Kidney glomerular epithelial cell (primary cell): Measurements from ENCODE around the gene ZC3H10.

Source experiments
- DNase-seq: peaks from one replicate; lab custom pipeline; 2025; lab: John Stamatoyannopoulos, UW

Gene ZC3H10

DNA sequence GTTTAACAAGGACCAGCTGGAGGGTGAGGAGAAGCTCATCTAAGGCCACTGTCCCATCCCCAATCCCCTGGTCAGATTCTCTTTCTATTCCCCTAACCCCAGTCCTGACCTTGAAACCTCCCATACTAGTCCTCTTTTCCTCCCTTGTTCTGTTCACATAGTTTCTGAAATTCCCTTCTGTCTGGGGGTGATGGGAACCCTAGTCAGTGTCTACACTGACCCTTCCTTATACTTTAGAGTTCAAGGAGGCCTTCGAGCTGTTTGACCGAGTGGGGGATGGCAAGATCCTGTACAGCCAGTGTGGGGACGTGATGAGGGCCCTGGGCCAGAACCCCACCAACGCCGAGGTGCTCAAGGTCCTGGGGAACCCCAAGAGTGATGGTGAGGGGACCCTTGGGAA is 36.8 kb downstream of the ZC3H10 start:
- DNase-seq: no peak

DNA sequence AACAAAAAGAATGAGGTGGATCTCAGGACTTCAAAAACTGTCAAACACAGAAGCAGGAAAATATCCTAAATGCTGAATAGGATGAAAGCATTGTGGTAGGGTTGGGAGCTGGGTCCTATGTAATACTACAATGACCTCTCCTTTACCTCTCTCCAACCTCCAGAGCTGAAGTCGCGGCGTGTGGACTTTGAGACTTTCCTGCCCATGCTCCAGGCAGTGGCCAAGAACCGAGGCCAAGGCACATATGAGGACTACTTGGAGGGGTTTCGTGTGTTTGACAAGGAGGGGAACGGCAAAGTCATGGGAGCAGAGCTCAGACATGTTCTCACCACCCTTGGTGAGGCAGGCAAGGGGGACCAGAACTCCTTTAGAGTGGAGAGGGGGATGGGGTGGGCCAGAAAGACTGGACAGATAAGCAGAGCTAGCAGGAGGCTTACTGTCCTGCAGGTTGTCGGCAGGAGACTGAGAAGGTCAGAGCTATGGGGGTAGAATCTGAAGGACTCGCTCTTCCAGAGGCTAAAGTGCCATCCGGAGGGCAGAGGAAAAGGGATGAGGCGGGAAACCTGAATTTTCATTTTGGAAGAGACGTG is 37.3 kb downstream of the ZC3H10 start:
- DNase-seq: no peak

DNA sequence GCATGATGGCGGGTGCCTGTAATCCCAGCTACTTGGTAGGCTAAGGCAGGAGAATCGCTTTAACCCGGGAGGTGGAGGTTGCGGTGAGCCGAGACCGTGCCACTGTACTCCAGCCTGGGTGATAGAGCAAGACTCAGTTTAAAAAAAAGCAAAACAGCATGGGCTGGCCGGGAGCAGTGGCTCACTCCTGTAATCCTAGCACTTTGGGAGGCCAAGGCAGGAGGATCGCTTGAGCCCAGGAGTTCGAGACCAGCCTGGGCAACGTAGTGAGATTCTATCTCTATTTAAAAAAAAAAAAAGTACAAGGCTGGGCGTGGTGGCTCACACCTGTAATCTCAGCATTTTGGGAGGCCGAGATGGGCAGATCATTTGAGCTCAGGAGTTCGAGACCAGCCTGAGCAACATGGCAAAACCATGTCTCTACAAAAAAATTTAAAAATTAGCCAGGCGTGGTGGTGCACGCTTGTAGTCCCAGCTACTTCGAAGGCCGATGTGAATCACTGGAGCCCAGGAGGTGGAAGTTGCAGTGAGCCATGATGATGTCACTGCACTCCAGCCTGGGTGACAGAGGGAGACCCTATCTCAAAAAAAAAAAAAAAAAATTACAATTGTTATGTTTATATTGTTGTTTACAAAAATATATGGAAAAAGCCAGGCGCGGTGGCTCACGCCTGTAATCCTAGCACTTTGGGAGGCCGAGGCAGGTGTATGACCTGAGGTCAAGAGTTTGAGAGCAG is 38.6 kb downstream of the ZC3H10 start:
- DNase-seq: peak; percentile 13

DNA sequence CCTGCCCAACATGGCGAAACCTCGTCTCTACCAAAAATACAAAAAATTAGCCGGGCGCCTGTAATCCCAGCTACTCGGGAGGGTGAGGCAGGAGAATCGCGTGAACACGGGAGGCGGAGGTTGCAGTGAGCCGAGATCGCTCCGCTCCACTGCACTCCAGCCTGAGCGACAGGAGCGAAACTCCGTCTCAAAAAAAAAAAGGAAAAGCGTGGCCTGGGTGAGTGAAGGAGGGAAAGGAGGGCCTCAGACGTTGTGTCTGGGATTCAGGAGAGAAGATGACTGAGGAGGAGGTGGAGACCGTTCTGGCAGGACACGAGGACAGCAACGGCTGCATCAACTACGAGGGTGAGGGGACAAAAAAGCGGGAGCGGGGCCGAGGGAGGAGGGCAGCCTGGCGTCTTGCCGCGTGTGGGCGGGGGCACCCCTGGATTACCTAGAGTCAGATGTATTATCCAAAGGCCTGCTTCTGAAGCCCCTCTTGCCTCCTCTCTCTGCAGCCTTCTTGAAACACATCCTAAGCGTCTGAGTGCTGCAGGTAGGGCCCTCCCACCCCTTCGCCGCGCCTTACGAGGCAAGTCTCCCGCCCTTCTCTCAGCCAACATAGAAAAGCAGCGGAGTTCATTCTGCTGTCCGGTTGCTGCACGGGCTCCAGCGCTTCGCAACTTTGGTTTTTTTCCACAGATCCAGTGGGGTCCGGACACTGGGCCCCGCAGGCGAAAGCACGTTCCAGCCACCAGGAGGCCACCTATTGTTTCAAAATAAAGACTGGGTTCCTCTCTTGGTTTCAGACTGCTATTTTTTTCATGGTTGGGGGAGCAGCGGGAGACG is 39.3 kb downstream of the ZC3H10 start:
- DNase-seq: peak; percentile 93

DNA sequence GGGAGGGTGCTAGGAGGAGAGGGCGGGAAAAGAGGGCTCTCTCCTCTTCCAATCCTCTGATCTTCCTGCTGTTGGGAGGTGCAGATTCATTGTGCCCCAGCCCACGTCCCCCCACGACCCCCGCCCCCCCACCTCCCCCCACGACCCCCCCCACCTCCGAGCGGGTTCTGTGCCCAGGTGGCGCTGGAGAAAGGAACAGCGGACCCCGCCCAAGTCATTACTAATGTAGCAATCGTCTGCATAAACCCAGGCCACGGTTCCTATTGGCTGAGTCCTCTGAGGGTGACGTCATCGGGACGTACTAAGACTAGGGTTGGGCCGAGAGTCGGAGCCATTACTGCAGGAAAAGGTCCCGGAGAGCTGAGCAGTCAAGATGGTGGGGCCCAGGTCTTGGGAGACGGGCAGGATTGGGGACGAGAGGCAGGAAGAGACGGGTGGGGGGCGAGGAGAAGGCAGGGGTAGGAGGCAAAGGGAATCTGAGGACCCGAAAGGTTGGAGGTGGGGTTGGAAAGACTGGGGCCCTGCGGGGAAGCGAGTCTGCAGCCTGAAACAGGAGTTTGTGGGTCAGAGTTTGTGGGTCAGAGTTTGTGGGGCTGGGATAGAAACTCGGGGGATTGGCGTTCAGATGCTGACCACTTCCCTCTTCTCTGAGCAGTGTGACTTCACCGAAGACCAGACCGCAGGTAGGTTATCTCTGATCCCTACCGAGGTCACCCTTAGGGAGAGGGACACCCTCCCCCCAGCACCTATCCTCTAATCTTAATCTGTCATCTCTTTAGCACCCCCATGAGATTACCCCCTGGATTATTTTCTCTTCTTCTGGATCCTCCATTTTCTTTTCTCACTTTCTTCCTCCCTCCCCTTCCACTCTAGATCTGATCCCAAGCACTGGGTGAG is 40.2 kb downstream of the ZC3H10 start, which contains the start of gene MYL6:
Gene MYL6, plus strand, starts transcription at position 331 of the 897 bp plus-strand sequence. Its CDS starts 43 bp downstream, at position 374.
- peak; percentile 93 for DNase-seq

DNA sequence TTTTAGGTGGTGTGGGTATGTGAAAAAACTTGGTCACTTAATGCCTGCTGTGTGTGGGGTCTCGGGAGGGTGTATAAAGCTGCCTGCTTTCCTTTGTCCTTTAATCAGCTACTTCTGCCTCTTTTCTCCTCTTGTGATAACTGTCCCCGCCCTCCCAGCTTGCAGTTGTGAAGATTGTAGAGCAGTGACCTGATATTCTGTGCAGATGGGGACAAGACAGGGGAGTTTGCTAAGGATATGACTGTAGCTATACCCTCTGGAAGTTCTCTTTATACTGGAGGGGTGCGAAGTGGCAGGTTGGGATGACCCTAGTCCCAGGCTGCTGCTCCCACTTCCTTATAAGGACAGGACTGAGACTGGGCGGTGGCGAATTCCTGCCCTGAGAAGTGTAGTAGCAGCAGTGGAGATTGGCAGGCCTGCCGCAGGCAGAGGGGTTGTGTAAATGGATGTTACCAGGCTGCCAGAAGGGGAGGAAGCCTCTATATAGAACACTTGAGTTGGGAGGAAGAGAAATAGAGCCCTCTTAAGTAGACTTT is 40.9 kb downstream of the ZC3H10 start:
- peak; percentile 34 for DNase-seq

DNA sequence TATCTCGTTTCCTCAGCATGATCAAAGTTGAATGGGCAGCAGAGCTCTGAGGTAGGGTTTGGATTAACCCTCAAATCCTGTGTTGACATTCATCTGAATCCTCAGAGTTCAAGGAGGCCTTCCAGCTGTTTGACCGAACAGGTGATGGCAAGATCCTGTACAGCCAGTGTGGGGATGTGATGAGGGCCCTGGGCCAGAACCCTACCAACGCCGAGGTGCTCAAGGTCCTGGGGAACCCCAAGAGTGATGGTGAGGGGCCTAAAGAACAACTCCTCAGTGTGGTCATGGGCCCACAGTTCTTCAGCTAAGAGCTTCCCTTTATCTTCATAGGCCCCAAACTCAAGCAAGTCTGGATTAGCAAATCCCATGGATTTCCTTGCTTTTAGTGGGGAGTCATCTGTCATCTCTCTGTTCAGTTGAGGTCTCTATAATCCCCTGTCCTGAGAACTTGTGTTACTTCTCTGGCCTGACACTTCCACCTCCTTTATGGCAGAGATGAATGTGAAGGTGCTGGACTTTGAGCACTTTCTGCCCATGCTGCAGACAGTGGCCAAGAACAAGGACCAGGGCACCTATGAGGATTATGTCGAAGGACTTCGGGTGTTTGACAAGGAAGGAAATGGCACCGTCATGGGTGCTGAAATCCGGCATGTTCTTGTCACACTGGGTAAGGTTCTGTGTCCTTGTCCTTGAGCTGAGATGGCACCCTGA is 41.6 kb downstream of the ZC3H10 start:
- no peak for DNase-seq

DNA sequence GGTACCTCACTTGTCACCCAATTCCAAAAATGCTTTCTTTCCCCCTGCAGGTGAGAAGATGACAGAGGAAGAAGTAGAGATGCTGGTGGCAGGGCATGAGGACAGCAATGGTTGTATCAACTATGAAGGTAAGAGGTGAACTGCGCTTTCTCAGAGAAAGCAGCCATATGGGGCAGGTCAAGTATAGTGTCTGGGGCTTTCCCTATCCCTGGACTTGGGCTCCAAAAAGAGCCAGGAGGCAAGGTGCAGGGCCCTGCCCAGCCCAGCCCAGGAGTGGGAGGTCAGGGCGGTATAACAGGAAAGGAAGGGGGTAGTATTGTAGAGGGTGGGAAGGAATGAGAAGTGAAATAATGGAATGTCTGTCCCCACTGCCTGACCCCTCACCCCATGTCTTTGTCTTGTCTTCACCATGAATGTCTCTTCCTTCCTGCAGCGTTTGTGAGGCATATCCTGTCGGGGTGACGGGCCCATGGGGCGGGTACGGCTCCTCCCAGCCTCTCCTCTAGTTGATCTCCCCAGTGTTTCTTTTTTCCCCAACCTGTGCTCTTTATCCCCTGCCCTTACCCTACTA is 42.2 kb downstream of the ZC3H10 start:
- DNase-seq: peak; percentile 14

DNA sequence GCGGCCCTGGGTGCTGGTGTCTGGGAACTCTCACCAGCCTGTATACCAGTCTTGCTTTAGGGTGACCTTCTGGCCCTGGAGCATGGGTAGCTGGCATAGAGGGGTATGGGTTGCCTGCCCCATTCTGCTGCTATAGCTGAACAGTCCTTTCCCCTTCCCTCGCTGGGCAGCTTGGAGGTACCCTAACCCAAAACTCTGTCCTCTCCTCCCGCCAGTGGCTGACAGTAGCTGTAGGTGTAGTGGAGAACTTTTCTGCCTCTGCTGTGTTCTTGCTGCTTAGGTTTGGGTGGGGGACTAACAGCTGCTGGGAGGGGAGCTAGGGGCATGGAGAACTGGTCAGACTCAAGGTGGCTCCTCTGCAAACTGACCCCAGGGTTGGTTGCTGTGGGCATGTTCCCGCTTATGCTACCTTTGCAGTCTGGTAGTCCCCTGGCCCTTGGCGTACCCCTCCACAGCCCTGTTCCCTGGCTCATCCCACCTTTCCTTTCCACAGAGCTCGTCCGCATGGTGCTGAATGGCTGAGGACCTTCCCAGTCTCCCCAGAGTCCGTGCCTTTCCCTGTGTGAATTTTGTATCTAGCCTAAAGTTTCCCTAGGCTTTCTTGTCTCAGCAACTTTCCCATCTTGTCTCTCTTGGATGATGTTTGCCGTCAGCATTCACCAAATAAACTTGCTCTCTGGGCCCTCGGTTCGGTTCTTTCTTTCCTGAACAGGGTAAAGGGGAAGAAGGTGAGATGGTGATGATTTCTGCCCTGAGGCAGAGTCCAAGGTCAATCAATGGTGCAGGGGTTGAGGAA is 43.0 kb downstream of the ZC3H10 start:
- DNase-seq: no peak

DNA sequence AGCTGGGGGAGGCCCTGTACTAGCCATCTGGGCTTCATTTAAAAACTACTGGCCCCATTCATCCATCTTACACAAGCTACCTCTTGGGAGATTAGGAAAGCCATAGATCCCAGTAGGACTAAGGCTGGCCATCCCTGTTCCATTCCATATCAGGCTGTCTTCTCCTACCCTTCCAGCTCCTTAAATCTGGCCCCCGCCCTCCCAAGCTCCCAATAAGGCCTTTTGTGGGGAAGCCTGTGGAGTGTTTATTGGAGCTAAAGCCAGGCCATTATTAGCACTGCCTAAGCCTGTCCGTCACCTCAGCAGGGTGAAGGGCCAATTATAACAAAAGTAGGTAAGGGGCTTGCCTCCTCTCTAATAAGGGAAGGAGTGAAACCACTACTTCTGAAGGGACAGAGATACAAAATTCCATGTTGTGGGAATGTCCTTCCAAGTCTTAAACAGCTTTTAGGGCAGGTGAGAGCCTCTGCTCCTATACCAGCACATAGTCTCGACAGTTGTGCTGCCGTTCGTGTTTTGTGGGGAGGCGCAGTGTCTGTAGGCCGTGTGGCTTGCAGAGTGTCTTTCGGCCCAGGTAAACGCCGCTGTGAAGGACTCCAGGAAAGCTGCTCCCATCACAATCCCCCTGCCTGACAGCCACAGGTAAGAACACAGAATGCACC is 43.8 kb downstream of the ZC3H10 start:
- no peak for DNase-seq

DNA sequence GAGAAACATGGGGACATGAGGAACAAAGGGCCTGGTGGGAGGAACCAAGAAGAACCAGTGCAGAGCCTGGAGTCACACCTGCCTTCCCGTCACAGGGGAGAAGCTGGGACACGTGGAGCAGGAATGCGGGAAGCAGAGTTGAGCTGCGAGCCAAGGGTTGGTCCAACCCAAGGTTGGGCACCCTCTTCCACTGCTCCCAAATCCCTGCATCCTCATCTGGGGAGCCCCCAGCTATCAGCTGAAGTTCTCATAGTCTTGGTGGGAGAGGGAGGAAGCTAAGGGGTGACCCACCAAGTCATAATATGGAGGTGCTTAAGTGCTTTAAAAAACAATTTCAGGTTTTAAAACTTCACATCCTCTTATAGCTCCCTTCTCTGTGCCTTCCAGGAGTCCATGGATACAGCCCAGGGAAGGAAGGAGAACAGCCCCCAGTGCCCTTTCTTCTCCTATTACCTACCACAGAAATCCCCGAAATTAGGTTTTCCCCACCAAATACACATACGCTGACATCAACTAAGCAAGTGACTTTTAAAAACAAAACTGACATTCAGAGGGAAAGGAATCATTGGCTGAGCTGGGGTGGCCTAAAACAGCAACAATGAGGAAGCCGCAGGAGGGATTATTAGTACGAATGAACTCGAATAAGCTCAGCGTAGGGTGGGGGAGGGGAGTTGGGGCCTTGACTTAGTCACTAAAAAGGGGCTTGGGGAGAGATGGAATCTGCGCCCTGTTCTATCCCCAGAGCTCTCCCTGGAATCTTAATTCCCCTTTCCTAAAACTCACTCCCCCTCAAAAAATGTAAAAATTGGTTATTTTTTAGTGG is 44.6 kb downstream of the ZC3H10 start:
- DNase-seq: no peak

DNA sequence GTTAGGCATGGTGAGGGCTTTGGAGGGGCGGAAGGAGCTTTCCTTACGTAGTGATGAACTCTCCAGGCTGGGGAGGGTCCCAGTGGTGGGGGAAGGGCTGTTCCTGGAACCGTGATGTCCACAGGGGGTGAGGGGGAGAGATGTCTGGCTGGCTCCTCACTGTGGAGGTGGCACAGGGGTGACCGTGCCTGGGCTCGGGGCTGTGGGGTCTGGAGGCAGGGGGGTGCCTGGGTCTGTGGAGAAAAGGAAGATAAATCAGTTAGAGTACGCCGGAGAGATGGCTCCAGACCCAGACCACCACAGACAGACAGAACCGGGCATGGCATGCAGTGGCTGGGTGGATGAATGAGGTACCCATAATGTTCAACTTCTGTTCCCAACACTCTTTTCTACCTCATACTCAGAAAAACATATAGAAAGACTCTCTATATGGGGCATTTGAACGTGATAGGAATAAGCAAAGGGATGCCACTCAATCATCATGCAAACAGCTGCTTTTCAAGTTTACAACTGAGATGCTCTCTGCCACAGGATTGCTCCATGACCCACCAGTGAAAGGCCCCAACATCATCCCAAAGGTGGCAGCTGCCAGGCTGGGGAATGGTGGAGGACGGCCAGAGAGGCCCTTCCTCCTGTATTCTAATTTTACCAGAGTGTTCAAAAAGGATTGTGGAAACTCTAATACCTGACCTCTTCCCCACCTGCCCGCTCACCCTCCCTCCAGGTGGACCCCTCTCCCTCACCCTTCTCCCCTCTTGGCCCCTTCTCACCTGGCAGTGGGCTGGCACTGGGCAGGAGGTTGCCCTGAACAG is 45.7 kb downstream of the ZC3H10 start:
- DNase-seq: no peak

DNA sequence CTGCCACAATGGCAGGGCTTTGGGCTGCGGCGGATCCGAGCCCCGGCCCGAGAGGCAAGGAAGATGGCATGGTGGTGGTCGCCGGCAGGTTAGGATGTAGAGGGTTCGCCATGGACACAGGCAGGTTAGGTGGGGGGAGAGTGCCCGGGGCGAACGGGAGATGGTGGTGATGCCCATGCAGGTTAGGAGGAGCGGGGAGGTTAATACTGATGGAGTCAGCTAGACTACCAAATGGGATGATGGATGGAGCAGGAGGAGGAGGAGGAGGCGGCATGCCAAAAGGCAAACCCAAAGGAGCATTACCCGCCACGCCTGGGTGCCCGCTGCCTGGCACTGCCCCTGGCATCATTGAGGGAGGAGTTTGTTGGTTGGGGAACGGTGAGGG is 46.3 kb downstream of the ZC3H10 start:
- DNase-seq: peak; percentile 12

DNA sequence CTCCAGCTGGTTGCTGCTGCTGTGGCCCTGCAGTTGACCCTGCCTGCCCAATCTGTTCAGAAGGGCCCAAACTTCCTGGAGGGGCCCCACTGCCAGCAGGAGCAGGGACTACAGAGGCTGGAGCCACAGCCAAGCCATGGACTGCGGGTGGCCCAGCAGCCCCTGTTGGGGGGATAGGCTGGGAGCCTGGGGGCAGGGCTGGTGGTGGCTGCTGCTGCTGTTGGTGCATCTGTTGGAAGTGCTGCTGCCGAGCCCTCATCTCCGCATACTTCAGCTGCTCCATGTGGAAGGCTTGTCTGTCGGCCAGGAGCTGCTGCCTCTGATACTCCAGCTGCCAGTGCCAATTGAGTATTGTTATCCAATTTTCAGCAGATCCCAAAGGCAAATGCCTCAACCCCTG is 47.3 kb downstream of the ZC3H10 start:
- no peak for DNase-seq

DNA sequence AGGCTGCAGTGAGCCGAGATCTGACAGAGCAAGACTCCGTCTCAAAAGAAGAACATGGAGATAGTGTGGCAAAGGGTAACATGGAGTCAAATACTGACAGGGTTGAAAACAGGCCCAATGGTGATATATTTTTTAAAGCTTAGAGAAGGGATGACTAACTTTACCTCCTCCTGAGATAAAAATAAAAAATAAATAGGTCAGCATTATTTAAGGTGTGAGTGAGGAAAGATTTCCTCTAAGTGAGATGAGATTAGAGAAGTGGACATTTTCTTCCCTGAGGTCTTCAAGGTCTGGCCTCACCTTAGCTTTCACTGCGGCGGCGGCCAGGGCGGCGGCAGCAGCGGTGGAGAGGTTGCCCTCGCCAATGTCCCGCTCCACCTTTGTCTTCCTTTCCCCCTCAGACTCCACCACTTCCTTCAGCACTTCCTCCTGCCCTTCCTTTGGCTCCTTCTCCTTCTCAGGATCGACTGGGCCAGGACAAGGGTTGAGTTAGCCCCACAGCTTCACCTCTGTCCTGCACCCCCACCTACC is 51.2 kb downstream of the ZC3H10 start:
- DNase-seq: no peak

DNA sequence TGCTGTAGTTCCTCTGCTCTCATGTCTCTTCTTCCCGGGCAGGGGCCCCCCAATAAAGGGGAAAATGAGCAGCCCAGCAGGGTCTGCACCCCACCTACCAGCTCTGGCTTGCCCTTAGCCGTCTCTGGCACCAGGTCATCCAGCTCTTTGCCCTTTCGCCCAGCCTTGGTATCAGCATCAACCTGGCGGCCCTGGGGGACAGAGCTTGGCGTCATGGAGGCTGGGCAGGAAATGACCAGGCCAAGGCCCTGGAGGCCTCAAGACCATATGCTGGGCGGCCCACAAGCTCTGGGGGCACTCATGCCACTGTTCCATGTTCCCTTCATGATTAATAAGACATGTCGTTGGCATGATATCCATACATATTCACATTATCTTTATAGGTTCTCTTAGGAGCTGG is 54.8 kb downstream of the ZC3H10 start:
- DNase-seq: no peak
